ENCODE data around the gene MAP3K4. TPM values are rescaled to one million over a fixed set of nuclear protein-coding genes. Genes with fewer than 3 reads are reported as not detected.

The MAP3K4 gene
- total RNA-seq, 6 donors from 2014 or later = 23.7 to 52.1 (median 40.5) TPM

DNA sequence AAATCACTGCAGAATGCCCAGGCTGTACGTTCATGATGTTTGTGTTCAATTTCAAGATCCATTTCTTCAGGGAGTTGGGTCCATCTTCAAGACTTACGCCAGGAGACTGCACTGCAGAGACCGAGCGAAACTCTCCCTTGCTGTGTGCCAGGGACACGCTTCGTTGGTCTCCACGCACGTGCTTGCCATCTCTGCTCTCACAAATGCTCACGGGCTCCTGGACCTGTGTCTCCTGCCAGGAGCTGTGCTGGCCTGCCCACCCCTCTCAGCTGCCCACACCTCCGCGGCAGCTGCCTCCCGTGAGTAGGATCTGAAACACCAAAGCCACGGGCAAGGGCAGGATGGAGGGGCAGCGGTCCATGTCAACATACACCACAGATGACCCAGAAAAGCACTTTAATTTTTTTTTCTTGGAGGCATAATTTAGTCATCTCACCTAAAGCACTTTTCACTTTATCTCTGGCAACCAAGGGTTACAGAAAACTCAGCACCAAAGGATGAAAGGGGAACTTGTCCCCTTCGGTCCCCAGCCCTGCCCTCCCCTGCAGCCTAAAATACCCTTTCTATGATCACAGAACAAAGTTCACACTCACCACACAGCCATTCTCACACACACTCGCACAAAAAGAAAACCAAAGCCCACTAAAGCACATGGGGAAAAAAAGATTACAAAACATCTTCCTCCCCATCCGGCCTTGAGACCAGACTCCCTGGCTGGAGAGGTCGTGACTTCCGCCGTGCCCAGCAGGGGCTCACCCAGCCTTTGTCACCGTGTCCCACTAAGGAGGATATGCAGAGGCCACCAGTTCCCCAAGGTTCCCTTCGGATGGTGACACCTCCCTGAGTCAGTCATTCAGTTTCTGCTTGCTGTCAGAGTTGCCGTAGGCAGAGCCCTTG is 144.4 kb downstream of the MAP3K4 start:
- ATAC-seq (ENCODE audit: low FRiP score in 2 of 2) = no peak
- H3K4me1 ChIP-seq = no peaks in the 10 kb centered on the region

GRCh38 chr6:161136655-161137054 is 145.1 kb downstream of the MAP3K4 start:
- Histone ChIP-seq H3K27me3 (no peaks in the 10 kb centered on the region), H3K36me3 (peaks cover 0 to 35% (median 17%) of the 10 kb centered on the region in 4 donors), H3K4me3 (no peak overlapping the region), H3K27ac (no peak overlapping the region), H3K9me3 (no peaks in the 10 kb centered on the region), H3K4me1 (no peaks in the 10 kb centered on the region)
- 93 to 95% methylated on average over 11 of the region's 11 CpGs for WGBS, 2 donors
- ATAC-seq (ENCODE audit: low FRiP score in 2 of 2) = no peak
- no peak for DNase-seq
- no peak for TF ChIP-seq EP300 (IDR thresholded peaks at IDR 0.05)
- no peak for TF ChIP-seq POLR2A (IDR thresholded peaks at IDR 0.05)
- no peak for TF ChIP-seq CTCF (IDR thresholded peaks at IDR 0.05)
- no peak for TF ChIP-seq POLR2AphosphoS5 (IDR thresholded peaks at IDR 0.05)

More for the DNA sequence above, 144.4 kb downstream of the MAP3K4 start:
- Histone ChIP-seq H3K9me3 (no peaks in the 10 kb centered on the region), H3K27me3 (no peaks in the 10 kb centered on the region), H3K27ac (no peak overlapping the region), H3K36me3 (peaks cover 0 to 35% (median 17%) of the 10 kb centered on the region in 4 donors), H3K4me3 (no peak overlapping the region)
- TF ChIP-seq CTCF (IDR thresholded peaks at IDR 0.05) (no peak), POLR2A (IDR thresholded peaks at IDR 0.05) (no peak), EP300 (IDR thresholded peaks at IDR 0.05) (no peak), POLR2AphosphoS5 (IDR thresholded peaks at IDR 0.05) (no peak)
- peak in 1 of 2 donors; percentile 30 for DNase-seq
- 86 to 91% methylated on average over 22 to 23 of the region's 23 CpGs for WGBS, 2 donors

- Histone ChIP-seq H3K27me3 (no peaks in the 10 kb centered on the region), H3K4me1 (no peaks in the 10 kb centered on the region), H3K36me3 (peaks cover 0 to 35% (median 14%) of the 10 kb centered on the region in 4 donors), H3K27ac (no peak overlapping the region), H3K4me3 (no peak overlapping the region), H3K9me3 (no peaks in the 10 kb centered on the region)
- 92 to 96% methylated on average over 11 of the region's 11 CpGs for WGBS, 2 donors
- no peak for DNase-seq
- TF ChIP-seq POLR2AphosphoS5 (IDR thresholded peaks at IDR 0.05) (no peak), EP300 (IDR thresholded peaks at IDR 0.05) (no peak), CTCF (IDR thresholded peaks at IDR 0.05) (no peak), POLR2A (IDR thresholded peaks at IDR 0.05) (no peak)
- ATAC-seq (ENCODE audit: low FRiP score in 2 of 2) = no peak
Observed at GRCh38 chr6:161137320-161137719, 145.8 kb downstream of the MAP3K4 start.

- no peaks in the 10 kb centered on the region for H3K27me3 ChIP-seq
- TF ChIP-seq POLR2AphosphoS5 (IDR thresholded peaks at IDR 0.05) (no peak), POLR2A (IDR thresholded peaks at IDR 0.05) (no peak)
- no peak overlapping the region for H3K4me3 ChIP-seq
- H3K4me1 ChIP-seq = no peaks in the 10 kb centered on the region
- no peak overlapping the region for H3K27ac ChIP-seq
- no peaks in the 10 kb centered on the region for H3K9me3 ChIP-seq
- DNase-seq (peak in 1 of 2 donors; percentile 40), ATAC-seq (ENCODE audit: low FRiP score in 2 of 2) (no peak)
- H3K36me3 ChIP-seq = peaks cover 0 to 35% (median 13%) of the 10 kb centered on the region in 4 donors
- 86 to 94% methylated on average over 8 to 12 of the region's 12 CpGs for WGBS, 2 donors
Observed at GRCh38 chr6:161137839-161138542, 146.4 kb downstream of the MAP3K4 start.
